Subcutaneous adipose tissue (tissue), 4 donors: ENCODE results near the gene CYLD. TPM values are rescaled to one million over a fixed set of nuclear protein-coding genes. Genes with fewer than 3 reads are reported as not detected.

Experiments
- total RNA-seq, 4 donors: library from RNA; depleted of rRNA; stranded (reverse); fragments of >200 nt; gene quantifications; one replicate each; pipeline ENCODE4 v1.1.0, GENCODE V29; 2016
- TF ChIP-seq, protein P1 (sequence below): fragments of 450-650 bp; IDR thresholded peaks from one replicate; pipeline ENCODE4 v1.5.1; 2016; ENCODE audit warnings: low read depth, mild to moderate bottlenecking, control low read depth, antibody characterized with exemption, moderate library complexity

Gene CYLD
- total RNA-seq, 4 donors from 2014 or later: 35.8 to 40.1 (median 37.2) TPM

GRCh38 chr16:50721549-50722404 lies 20.1 kb upstream of the CYLD start:
- TF ChIP-seq, protein P1, sequence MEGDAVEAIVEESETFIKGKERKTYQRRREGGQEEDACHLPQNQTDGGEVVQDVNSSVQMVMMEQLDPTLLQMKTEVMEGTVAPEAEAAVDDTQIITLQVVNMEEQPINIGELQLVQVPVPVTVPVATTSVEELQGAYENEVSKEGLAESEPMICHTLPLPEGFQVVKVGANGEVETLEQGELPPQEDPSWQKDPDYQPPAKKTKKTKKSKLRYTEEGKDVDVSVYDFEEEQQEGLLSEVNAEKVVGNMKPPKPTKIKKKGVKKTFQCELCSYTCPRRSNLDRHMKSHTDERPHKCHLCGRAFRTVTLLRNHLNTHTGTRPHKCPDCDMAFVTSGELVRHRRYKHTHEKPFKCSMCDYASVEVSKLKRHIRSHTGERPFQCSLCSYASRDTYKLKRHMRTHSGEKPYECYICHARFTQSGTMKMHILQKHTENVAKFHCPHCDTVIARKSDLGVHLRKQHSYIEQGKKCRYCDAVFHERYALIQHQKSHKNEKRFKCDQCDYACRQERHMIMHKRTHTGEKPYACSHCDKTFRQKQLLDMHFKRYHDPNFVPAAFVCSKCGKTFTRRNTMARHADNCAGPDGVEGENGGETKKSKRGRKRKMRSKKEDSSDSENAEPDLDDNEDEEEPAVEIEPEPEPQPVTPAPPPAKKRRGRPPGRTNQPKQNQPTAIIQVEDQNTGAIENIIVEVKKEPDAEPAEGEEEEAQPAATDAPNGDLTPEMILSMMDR: no peak

- TF ChIP-seq, protein P1: no peak
Measured at GRCh38 chr16:50722405-50722737, 19.5 kb upstream of the CYLD start.

GRCh38 chr16:50722960-50723359 lies 18.9 kb upstream of the CYLD start:
- TF ChIP-seq, protein P1: no peak

GRCh38 chr16:50724306-50724705 lies 17.6 kb upstream of the CYLD start:
- TF ChIP-seq, protein P1: no peak

DNA sequence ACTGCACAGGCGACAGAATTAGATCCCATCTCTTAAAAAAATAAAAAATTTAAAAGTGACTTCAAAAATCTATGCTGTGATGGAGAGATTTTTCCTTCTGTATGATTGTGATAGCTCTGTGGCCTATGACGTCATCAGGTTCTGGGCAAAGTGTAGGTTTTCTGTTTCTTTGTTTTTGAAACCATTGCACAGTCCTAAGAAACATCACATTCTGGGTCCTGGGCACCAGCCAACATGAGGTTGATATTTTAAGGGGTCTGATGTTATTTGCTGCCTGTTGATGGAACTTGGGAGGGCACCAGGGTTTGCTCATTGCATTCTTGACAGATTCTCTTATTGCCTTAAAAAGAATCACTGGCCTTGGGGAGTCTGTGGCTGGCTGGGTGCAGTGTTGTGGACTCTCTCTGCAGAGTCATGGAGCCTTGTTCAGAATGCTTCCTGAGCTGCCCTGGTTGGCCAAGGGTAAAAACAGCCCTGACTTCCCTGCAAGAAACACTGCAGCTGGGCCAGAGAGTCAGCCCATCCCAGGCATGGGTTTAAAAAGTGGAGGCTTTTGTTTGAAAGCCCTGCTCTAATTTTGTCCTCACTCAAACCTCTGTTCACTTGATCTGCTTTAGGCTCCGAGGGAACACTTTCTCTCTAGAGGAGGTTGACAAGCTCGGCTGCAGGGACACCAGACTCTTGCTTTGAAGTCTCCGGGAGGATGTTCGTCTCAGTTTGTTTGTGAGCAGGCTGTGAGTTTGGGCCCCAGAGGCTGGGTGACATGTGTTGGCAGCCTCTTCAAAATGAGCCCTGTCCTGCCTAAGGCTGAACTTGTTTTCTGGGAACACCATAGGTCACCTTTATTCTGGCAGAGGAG lies 10.5 kb upstream of the CYLD start:
- TF ChIP-seq, protein P1: no peak

DNA sequence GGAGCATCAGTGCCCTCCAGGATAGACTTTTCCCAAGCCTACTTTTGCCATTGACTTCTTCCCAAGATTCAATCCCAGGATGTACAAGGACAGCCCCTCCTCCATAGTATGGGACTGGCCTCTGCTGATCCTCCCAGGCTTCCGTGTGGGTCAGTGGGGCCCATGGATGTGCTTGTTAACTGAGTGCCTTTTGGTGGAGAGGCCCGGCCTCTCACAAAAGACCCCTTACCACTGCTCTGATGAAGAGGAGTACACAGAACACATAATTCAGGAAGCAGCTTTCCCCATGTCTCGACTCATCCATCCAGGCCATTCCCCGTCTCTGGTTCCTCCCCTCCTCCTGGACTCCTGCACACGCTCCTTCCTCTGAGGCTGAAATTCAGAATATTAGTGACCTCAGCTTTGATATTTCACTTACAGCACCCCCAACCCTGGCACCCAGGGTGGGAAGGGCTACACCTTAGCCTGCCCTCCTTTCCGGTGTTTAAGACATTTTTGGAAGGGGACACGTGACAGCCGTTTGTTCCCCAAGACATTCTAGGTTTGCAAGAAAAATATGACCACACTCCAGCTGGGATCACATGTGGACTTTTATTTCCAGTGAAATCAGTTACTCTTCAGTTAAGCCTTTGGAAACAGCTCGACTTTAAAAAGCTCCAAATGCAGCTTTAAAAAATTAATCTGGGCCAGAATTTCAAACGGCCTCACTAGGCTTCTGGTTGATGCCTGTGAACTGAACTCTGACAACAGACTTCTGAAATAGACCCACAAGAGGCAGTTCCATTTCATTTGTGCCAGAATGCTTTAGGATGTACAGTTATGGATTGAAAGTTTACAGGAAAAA lies 9.7 kb upstream of the CYLD start:
- TF ChIP-seq, protein P1: no peak
